ENCODE data around the gene USP48.

The USP48 gene

GRCh38 chr1:21668951-21669257 is 114.0 kb downstream of the USP48 start:
- TF ChIP-seq CTCF (conservative IDR thresholded peaks at IDR 0.05; ENCODE audit: low read depth, low read length), result no peak
- DNase-seq (ENCODE audit: low read depth), result no peak
- H3K4me3 ChIP-seq (ENCODE audit: low read depth, low read length), result peak overlapping the region; percentile 37

GRCh38 chr1:21668232-21668950 is 114.6 kb downstream of the USP48 start:
- TF ChIP-seq CTCF (conservative IDR thresholded peaks at IDR 0.05; ENCODE audit: low read depth, low read length), result no peak
- no peak for DNase-seq (ENCODE audit: low read depth)
- H3K4me3 ChIP-seq (ENCODE audit: low read depth, low read length), result no peak overlapping the region

GRCh38 chr1:21667348-21668231 is 115.4 kb downstream of the USP48 start:
- H3K4me3 ChIP-seq (ENCODE audit: low read depth, low read length), result no peak overlapping the region
- TF ChIP-seq CTCF (conservative IDR thresholded peaks at IDR 0.05; ENCODE audit: low read depth, low read length), result no peak
- no peak for DNase-seq (ENCODE audit: low read depth)

DNA sequence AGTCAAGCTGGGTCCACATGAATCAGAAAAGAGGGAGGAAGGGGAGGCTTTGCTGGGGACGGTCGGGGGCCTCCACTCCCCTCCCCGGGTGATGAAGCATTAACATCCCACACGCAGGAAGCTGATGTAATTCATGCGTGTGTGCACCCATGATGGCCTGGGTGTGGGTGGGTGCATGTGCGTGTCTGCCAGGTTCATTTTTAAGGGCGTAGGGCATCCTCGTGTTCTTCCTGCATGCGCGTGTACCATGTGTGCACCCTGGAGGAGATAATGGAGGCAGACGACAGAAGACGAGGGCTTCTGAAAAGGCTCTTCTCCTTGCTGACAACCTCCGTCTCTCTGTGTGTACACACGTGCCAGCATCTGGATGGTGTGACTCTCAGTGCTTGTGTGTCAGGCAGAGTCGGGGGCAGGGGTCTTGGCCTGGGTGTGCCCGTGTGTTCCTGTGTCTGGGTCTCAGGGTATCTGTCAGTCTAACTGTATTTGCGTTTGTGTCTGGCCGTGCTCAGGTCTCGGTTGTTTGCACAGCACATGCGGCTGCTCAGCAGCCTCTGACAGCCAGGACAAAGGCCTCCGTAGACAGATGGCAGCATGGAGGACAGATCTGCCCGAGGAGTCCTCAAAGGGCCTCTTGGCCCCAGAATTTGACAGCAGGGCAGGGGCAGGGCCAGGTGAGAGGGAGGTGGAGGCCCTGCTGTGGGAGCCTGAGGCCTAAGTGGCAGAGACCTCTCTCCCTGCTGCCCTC is 116.2 kb downstream of the USP48 start:
- TF ChIP-seq CTCF (conservative IDR thresholded peaks at IDR 0.05; ENCODE audit: low read depth, low read length), result no peak
- no peak for DNase-seq (ENCODE audit: low read depth)

DNA sequence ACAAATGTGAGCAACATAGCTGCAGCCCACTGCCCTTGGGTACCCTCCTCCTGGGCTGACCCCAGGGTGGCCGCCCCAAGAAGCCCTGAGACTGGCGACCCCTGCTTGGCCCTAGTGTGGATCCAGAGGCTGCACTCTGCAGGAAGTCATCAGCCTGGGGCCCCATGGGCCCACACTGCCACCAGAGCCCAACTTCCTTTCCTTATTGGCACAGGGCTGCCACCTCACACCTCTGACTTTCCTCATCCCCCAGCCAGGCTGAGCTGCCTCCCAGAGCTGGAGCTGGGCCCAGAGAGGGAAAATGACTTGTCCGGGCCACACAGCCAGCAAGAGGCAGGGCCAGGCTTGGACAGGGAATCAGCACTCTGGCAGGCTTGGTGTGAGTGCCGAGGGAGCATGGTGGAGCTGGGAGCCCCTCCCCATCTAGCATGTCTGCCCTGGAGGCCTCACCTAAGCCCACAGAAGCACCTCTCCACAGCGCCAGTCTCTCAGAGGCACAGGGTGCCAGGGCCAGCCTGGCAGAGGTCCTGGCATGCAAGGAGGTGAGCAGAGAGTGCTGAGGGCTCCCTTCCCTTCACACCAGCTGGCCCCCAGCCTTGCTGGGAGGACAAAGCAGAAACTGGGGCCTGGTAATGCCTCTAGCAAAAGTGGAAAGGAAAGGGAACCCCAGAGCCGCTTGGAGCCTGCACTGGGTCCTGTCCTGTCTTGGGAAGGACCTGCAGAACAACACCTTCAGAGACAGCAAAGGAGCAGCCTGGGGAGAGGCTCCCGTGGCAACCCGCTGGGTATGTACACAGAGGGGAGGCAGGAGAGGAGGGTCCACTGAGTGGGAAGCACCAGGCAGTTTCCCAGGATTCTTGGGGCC is 117.0 kb downstream of the USP48 start:
- DNase-seq (ENCODE audit: low read depth), result no peak
- H3K4me3 ChIP-seq (ENCODE audit: low read depth, low read length), result no peak overlapping the region
- TF ChIP-seq CTCF (conservative IDR thresholded peaks at IDR 0.05; ENCODE audit: low read depth, low read length), result no peak

More for the DNA sequence above, 116.2 kb downstream of the USP48 start:
- no peak overlapping the region for H3K4me3 ChIP-seq (ENCODE audit: low read depth, low read length)

GRCh38 chr1:21664806-21665588 is 118.0 kb downstream of the USP48 start:
- no peak overlapping the region for H3K4me3 ChIP-seq (ENCODE audit: low read depth, low read length)
- no peak for DNase-seq (ENCODE audit: low read depth)
- no peak for TF ChIP-seq CTCF (conservative IDR thresholded peaks at IDR 0.05; ENCODE audit: low read depth, low read length)

Data from choroid plexus epithelial cell (primary cell).